Activated naive CD4-positive, alpha-beta T cell treated with anti-CD3 and anti-CD28 coated beads for 36 hours (primary cell): ENCODE results near the gene CSNK1D. TPM values are rescaled to one million over a fixed set of nuclear protein-coding genes. Genes with fewer than 3 reads are reported as not detected.
A peak's percentile ranks its signal among the peaks of the same experiment; 100 is the strongest.

Source experiments
- CTCF ChIA-PET: fragments of 350-600 bp; sonication (Branson Sonifier 250); formaldehyde crosslinking; loops from one replicate; lab custom pipeline; 2021; ENCODE audit warnings: antibody characterized with exemption; lab: Charles Lee
- DNase-seq: peaks from one replicate; pipeline ENCODE4 v3.0.0-alpha.2; 2020
- H3K27ac Mint-ChIP-seq: one replicate; pipeline ENCODE4 v1.8.0; 2021; ENCODE audit warnings: mild to moderate bottlenecking, mixed read lengths
- H3K27me3 Mint-ChIP-seq: one replicate; pipeline ENCODE4 v1.8.0; 2021; ENCODE audit warnings: low read depth, mixed read lengths
- H3K36me3 Mint-ChIP-seq: one replicate; pipeline ENCODE4 v1.8.0; 2021; ENCODE audit warnings: low read depth, mixed read lengths
- H3K4me1 Mint-ChIP-seq: one replicate; pipeline ENCODE4 v1.8.0; 2021; ENCODE audit warnings: low read depth, mixed read lengths
- H3K4me3 Mint-ChIP-seq: one replicate; pipeline ENCODE4 v1.8.0; 2021; ENCODE audit warnings: mild to moderate bottlenecking, moderate library complexity, mixed read lengths
- H3K9me3 Mint-ChIP-seq: one replicate; pipeline ENCODE4 v1.8.0; 2021; ENCODE audit warnings: mixed read lengths
- intact Hi-C: fragments of 100-400 bp; cut with micrococcal nuclease; formaldehyde crosslinking; loops from one replicate; pipeline ENCODE4 v1.15.1; 2023
- total RNA-seq, 2 experiments: library from RNA; stranded (reverse); gene quantifications; one replicate each; pipeline ENCODE4 v1.2.3, GENCODE V29; 2021

Gene CSNK1D
- total RNA-seq, 2 experiments from 2014 or later: 99.8 to 100 TPM

- H3K4me3 Mint-ChIP-seq: no peak overlapping the region
- no peak for DNase-seq
- CTCF ChIA-PET: no interaction called here
These were observed 1.8 kb upstream of the CSNK1D start for GRCh38 chr17:82275326-82275725.

GRCh38 chr17:82274134-82275020, 877 bp upstream of the CSNK1D start:
- peak overlapping the region; percentile 81 for H3K4me3 Mint-ChIP-seq
- peaks cover 28% of the 10 kb centered on the region for H3K36me3 Mint-ChIP-seq
- H3K4me1 Mint-ChIP-seq: peaks cover 32% of the 10 kb centered on the region
- intact Hi-C loops: no loop called here
- H3K27ac Mint-ChIP-seq: no peak overlapping the region
- CTCF ChIA-PET: no interaction called here
- H3K9me3 Mint-ChIP-seq: no peaks in the 10 kb centered on the region
- no peak for DNase-seq
- H3K27me3 Mint-ChIP-seq: no peaks in the 10 kb centered on the region

More at GRCh38 chr17:82275326-82275725, 1.8 kb upstream of the CSNK1D start:
- Mint-ChIP-seq H3K9me3 (no peaks in the 10 kb centered on the region), H3K4me1 (peaks cover 22% of the 10 kb centered on the region), H3K27me3 (no peaks in the 10 kb centered on the region), H3K36me3 (peaks cover 21% of the 10 kb centered on the region), H3K27ac (no peak overlapping the region)
- intact Hi-C loops: no loop called here

GRCh38 chr17:82272495-82273326, 789 bp downstream of the CSNK1D start:
- Mint-ChIP-seq H3K9me3 (no peaks in the 10 kb centered on the region), H3K4me3 (peak overlapping the region; percentile 81), H3K27me3 (no peaks in the 10 kb centered on the region), H3K27ac (peak overlapping the region; percentile 94), H3K36me3 (peaks cover 32% of the 10 kb centered on the region), H3K4me1 (peaks cover 47% of the 10 kb centered on the region)
- DNase-seq: peak; percentile 42
- intact Hi-C loops: loop anchor here (1.0 to 2.0 kb wide), 2 partner anchors 20 to 44 kb away; partner anchors contain the start of gene CD7
- CTCF ChIA-PET: no interaction called here

GRCh38 chr17:82271401-82271800, 2.1 kb downstream of the CSNK1D start:
- Mint-ChIP-seq H3K4me1 (peaks cover 58% of the 10 kb centered on the region), H3K36me3 (peaks cover 41% of the 10 kb centered on the region), H3K4me3 (peak overlapping the region; percentile 81), H3K27ac (peak overlapping the region; percentile 46), H3K27me3 (no peaks in the 10 kb centered on the region), H3K9me3 (no peaks in the 10 kb centered on the region)
- no peak for DNase-seq
- intact Hi-C loops: no loop called here
- CTCF ChIA-PET: no interaction called here

GRCh38 chr17:82270651-82271050, 2.8 kb downstream of the CSNK1D start:
- Mint-ChIP-seq H3K4me1 (peaks cover 65% of the 10 kb centered on the region), H3K27me3 (no peaks in the 10 kb centered on the region), H3K9me3 (no peaks in the 10 kb centered on the region), H3K36me3 (peaks cover 49% of the 10 kb centered on the region), H3K27ac (peak overlapping the region; percentile 77), H3K4me3 (peak overlapping the region; percentile 11)
- CTCF ChIA-PET: no interaction called here
- DNase-seq: no peak
- intact Hi-C loops: no loop called here

GRCh38 chr17:82269882-82270500, 3.5 kb downstream of the CSNK1D start:
- Mint-ChIP-seq H3K27me3 (no peaks in the 10 kb centered on the region), H3K9me3 (no peaks in the 10 kb centered on the region), H3K4me3 (peak overlapping the region; percentile 11), H3K4me1 (peaks cover 66% of the 10 kb centered on the region), H3K27ac (peak overlapping the region; percentile 77), H3K36me3 (peaks cover 55% of the 10 kb centered on the region)
- DNase-seq: no peak
- intact Hi-C loops: no loop called here
- CTCF ChIA-PET: no interaction called here

GRCh38 chr17:82269138-82269881, 4.2 kb downstream of the CSNK1D start:
- Mint-ChIP-seq H3K9me3 (no peaks in the 10 kb centered on the region), H3K4me3 (no peak overlapping the region), H3K27ac (peak overlapping the region; percentile 41), H3K36me3 (peaks cover 61% of the 10 kb centered on the region), H3K27me3 (no peaks in the 10 kb centered on the region), H3K4me1 (peaks cover 66% of the 10 kb centered on the region)
- intact Hi-C loops: no loop called here
- no peak for DNase-seq
- CTCF ChIA-PET: no interaction called here

GRCh38 chr17:82267575-82268379, 5.7 kb downstream of the CSNK1D start:
- Mint-ChIP-seq H3K4me3 (no peak overlapping the region), H3K27ac (peak overlapping the region; percentile 87), H3K9me3 (no peaks in the 10 kb centered on the region), H3K27me3 (no peaks in the 10 kb centered on the region), H3K4me1 (peaks cover 69% of the 10 kb centered on the region), H3K36me3 (peaks cover 65% of the 10 kb centered on the region)
- DNase-seq: peak; percentile 67
- intact Hi-C loops: no loop called here
- CTCF ChIA-PET: no interaction called here

GRCh38 chr17:82266142-82266541, 7.4 kb downstream of the CSNK1D start:
- peak overlapping the region; percentile 87 for H3K27ac Mint-ChIP-seq
- intact Hi-C loops: no loop called here
- peaks cover 58% of the 10 kb centered on the region for H3K4me1 Mint-ChIP-seq
- H3K9me3 Mint-ChIP-seq: no peaks in the 10 kb centered on the region
- CTCF ChIA-PET: no interaction called here
- no peak for DNase-seq
- H3K36me3 Mint-ChIP-seq: peaks cover 68% of the 10 kb centered on the region
- H3K27me3 Mint-ChIP-seq: no peaks in the 10 kb centered on the region
- H3K4me3 Mint-ChIP-seq: no peak overlapping the region

GRCh38 chr17:82263641-82264040, 9.9 kb downstream of the CSNK1D start:
- DNase-seq: no peak
- no peaks in the 10 kb centered on the region for H3K9me3 Mint-ChIP-seq
- H3K27ac Mint-ChIP-seq: peak overlapping the region; percentile 4
- H3K27me3 Mint-ChIP-seq: no peaks in the 10 kb centered on the region
- H3K36me3 Mint-ChIP-seq: peaks cover 68% of the 10 kb centered on the region
- intact Hi-C loops: no loop called here
- no peak overlapping the region for H3K4me3 Mint-ChIP-seq
- CTCF ChIA-PET: interaction anchor here (0.5 to 1.4 kb wide), 4 partner anchors 22 to 510 kb away, joined by 3 to 4 read pairs (median 4); no protein-coding TSS in a partner anchor
- peaks cover 39% of the 10 kb centered on the region for H3K4me1 Mint-ChIP-seq

GRCh38 chr17:82262344-82262743, 11.2 kb downstream of the CSNK1D start:
- Mint-ChIP-seq H3K4me3 (no peak overlapping the region), H3K27me3 (no peaks in the 10 kb centered on the region), H3K36me3 (peaks cover 73% of the 10 kb centered on the region), H3K9me3 (no peaks in the 10 kb centered on the region), H3K27ac (peak overlapping the region; percentile 7), H3K4me1 (peaks cover 35% of the 10 kb centered on the region)
- intact Hi-C loops: no loop called here
- CTCF ChIA-PET: no interaction called here
- no peak for DNase-seq
